KOPT-K1 (cell line): ENCODE data around the gene IL21.
"Not testable (repeated sequence)": the region's sequence is repeated elsewhere in the genome, so short reads cannot be mapped to it uniquely, and the experiment has no call there.

Source experiments
- H3K27ac ChIP-seq: fragments of 200-600 bp; sonication (generic); 2 replicates; pipeline ENCODE4 v1.5.1; 2016; ENCODE audit warnings: antibody characterized with exemption, mild to moderate bottlenecking, low read depth, low read length; ENCODE audit not compliant: poor library complexity, severe bottlenecking
- H3K36me3 ChIP-seq: fragments of 200-600 bp; sonication (generic); 2 replicates; pipeline ENCODE4 v1.5.1; 2017; ENCODE audit warnings: antibody characterized with exemption, mild to moderate bottlenecking, low read length, moderate library complexity; ENCODE audit not compliant: insufficient read depth
- H3K9me3 ChIP-seq: fragments of 200-600 bp; sonication (generic); 2 replicates; pipeline ENCODE4 v1.5.1; 2017; ENCODE audit warnings: antibody characterized with exemption, low read length, mild to moderate bottlenecking; ENCODE audit not compliant: insufficient read depth, poor library complexity, severe bottlenecking

Gene IL21

DNA sequence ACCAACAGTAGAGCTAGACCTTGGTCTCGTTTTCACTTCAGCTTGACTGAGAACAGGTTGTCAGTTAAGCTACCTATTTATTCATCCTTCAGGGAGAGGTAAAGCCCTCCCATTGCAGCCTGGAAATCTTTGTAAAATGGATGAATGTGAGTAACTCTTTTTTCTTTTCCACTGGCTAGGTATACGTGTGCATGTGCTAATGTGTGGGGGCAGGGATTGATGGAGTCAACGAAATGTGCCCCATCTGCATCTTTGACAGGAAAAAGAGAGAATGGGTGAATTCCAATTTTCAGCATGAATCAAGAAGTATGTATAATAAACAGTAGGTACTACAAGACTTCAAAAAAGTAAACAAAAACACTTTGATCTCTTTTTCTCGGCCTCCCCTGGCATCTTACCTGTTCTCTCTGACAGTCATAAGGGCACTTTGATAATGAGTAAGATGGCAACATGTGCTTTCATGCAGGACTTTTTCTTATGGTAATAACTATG lies at the start of gene IL21:
Gene IL21 (minus strand): TSS at position 51 of the 492 bp plus-strand sequence. CDS start 55 bp downstream, outside the sequence.
- Histone ChIP-seq H3K36me3 (no peaks in the 10 kb centered on the region), H3K27ac (no peak within 1 kb of the TSS), H3K9me3 (no peaks in the 10 kb centered on the region)

DNA sequence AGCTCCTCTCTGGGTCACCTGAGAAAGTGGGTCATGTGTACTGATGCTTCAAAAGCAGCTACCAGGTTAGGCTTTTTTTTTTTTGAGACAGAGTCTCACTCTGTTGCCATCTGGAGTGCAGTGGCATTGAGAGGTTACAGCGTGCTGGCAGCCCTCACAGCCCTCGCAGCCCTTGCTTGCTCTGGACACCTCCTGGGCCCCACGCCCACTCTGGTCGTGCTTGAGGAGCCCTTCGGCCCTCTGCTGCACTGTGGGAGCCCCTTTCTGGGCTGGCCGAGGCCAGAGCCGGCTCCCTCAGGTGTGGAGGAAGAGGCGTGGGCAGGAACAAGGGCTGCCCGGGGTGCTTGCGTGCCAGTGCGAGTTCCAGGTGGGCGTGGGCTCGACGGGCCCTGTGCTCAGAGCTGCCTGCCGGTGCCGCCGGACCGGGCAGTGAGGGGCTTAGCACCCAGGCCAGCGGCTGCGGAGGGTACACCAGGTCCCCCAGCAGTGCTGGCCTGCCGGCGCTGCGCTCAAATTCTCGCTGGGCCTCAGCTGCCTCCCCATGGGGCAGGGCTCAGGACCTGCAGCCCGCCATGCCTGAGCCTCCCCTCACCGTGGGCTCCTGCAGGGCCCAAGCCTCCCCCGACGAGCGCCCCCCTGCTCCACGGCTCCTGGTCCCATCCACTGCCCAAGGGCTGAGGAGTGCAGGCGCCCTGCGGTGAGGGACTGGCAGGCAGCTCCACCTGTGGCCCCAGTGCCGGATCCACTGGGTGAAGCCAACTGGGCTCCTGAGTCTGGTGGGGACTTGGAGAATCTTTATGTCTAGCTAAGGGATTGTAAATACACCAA lies 49.3 kb upstream of the IL21 start:
- Histone ChIP-seq H3K27ac (no peak overlapping the region), H3K9me3 (no peaks in the 10 kb centered on the region)

DNA sequence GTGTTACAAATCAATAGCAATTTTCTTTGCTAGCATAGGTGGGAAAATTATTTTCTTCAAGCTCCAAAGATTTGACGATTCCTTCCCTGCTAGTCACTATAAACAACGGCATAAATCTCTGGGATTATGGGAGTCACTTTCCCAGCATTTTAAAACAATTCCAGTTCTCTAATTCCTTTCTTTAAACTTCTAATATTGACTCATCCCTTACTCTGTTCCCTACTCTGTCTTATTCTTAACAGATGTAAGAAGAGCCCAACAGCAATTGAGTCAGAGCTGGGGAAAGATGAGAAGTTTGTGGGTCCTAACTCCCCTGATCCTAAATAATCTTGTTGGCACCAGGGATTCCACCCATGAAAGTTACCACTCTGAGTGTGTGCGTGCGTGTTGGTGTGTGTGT lies 47.4 kb upstream of the IL21 start:
- Histone ChIP-seq H3K9me3 (no peaks in the 10 kb centered on the region), H3K27ac (no peak overlapping the region), H3K36me3 (no peaks in the 10 kb centered on the region)

More for the DNA sequence above, 49.3 kb upstream of the IL21 start:
- H3K36me3 ChIP-seq: no peaks in the 10 kb centered on the region

DNA sequence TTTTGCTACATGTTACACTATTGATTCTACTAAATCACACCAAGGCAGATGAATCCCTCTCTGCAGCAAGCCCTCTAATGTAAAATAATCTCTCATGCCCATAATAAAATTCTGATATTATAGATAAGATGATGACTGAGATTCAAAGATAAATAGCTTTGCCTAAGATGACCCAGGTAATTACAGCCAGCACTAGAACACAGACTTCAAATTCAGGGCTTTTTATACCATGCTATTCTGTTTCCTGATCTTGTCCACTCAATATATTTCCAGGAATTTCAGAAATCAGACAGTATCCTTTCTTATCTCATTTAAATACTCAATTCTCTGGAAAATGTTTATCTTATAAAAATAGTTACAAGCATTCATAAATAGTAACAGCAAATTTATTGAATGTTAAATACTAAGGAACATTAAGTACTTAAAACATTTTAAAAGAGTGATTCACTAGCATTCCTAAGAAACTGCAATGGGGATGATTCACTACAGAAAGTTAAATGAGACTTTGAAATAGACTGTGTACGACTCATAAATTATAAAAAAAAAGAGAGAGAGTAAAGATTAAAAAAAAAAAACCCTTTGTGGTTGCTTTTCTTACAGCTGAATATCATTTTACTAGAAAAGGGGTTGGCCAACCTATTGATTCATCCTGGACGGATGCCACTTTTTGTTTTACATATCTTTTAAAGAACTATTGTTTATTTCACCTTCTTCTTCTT lies 45.8 kb upstream of the IL21 start:
- H3K9me3 ChIP-seq: no peaks in the 10 kb centered on the region
- no peaks in the 10 kb centered on the region for H3K36me3 ChIP-seq
- H3K27ac ChIP-seq: no peak overlapping the region

DNA sequence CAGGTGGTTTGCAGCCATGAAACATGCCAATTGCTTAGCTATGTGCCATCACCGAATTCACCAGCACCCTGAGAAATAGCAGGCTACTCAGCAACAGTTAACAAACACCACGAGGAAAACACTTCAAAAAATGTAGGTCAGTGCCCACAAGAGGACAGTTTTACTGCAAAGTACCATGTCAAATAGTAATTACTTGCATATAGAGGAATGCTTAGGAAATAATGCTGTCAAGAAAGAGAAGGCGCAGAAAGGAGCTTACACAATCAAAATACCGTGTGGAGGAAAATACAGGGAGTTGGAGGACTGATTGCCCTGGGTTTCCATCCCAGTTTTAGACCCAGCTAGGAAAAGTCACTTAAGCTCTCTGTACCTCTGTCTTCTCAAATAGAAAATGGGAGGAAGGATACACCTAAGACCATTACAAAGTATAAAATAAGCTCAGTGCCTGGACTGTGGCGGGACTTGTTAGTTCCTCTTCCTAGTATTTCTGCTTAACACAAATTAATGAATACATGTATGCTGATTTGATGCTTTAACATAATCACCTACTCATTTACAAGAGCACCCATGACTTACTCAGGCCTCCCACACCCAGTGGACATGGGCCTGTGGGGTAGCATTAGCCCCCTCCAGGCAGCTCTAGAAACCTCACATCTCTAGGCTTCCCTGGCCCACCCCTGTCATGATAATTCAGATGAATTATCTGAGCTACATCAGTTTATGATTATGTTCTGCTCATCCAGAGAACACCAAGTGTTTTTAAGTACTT lies 44.5 kb upstream of the IL21 start:
- H3K9me3 ChIP-seq: no peaks in the 10 kb centered on the region
- no peaks in the 10 kb centered on the region for H3K36me3 ChIP-seq
- no peak overlapping the region for H3K27ac ChIP-seq

DNA sequence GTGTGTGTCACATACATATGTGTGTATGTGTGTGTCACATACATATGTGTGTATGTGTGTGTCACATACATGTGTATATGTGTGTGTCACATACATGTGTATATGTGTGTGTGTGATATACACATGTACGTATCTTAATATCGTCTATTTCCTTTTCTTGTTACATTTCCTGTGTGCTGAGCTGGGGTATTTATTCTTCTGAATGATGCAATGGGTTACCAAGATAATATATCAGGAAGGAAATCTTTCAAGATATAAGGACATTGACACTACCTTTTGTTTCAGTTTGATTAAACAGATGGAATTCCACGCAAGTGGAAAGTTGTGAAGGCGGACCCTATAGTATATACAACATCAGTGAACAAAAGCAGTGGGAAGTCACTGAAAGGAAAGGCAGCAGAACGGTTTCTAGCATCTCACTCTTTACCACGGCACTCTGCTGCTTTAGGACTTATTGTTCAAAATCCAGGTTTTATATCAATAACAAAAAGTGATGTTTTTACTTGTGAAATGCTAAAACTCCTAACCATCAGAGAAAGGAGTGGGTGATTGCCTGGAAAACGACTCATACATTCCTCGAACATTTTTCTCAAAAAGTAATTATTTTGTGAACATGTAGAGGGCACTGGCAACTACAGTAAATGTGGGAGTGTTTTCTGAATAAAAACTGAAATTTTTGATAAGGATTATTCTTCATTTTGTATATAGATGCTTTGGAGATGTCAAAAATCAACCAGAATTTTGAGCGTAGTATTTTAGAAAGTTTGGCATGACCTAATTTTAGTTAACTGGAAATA lies 43.1 kb upstream of the IL21 start:
- H3K9me3 ChIP-seq: no peaks in the 10 kb centered on the region
- H3K36me3 ChIP-seq: no peaks in the 10 kb centered on the region
- no peak overlapping the region for H3K27ac ChIP-seq

DNA sequence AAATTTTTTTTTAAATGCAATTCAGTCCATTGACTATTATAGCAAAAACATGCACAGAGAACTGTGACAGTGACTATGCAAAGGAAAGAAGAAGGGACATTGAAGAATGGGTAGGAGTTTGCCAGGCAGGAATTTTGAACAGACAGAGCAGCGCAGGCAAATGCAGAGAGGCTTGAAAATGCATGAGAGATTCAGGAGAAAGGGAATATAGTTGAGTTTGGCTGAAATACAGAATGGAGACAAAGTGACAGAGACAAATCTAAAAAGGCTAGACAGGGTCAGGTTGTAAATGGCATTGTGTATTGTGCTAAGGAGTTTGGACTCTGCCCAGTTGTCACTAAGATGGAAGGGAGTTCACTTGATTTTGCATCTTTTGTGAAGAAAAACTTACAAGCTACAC lies 42.4 kb upstream of the IL21 start:
- Histone ChIP-seq H3K36me3 (no peaks in the 10 kb centered on the region), H3K27ac (no peak overlapping the region), H3K9me3 (no peaks in the 10 kb centered on the region)

DNA sequence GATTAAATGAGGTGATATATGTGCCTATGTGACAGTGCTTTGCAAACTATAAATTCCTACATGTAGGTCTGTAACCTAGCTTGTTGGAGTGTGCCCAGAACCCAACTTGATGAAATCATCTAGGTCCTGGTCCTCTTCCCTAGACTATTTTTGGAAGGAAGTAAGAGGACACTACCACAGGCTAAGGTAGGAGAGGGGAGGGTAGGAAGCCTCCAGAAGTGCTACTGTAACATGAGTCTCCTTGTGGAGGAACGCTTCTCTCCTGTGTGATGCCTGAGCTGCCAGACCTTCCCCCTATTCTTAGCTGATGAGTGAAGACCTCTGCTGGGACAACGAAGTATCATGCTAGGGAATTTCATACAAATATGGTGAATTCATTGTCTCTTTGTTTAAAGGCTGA lies 41.8 kb upstream of the IL21 start:
- no peaks in the 10 kb centered on the region for H3K36me3 ChIP-seq
- H3K9me3 ChIP-seq: no peaks in the 10 kb centered on the region

DNA sequence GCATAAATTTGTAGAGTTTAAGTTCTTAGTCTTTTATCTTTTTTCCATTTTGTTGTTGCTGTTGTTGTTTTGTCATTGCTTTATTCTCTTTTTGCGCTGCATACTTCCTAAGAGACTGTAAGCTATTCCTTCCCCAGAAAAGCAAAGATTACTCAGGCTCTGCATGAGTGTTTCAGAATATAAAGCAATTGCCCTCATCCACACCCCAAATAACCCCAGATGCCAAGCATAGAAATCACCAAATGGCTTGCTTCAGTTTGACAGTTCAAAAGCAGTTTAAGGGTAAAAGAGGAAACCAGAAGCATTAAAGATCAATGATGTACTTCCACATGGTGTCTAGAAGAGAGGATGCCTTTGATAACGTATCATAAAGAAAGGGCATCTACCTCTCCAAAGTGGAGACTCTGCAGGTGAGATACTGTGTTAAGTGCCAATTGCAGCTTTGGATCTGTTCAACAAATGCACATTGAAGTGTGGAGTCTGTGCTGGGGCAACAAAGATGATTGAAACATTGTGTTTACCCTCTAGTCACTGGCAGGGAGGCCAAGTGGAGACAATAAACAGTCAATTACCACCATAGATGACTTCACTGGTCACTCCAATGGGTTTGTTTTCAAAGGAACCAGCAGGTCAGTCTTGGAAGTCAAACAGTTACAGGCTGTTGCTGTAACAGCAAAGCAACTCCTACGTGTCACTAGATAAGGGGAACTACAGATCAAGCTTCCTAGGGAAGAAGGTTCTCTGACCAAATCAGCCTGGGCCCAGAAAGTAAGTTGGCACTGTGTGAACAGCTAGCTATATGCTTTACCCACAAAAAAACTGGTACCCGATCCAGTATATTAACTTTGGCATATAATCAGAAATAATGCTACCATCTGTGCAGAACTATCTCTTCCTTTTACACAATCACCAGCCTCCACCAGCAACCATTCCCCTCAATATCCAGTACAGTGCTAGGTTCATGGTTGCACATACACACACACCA lies 40.6 kb upstream of the IL21 start:
- Histone ChIP-seq H3K36me3 (no peaks in the 10 kb centered on the region), H3K27ac (no peak overlapping the region), H3K9me3 (peaks cover 5% of the 10 kb centered on the region)

More for the DNA sequence above, 41.8 kb upstream of the IL21 start:
- H3K27ac ChIP-seq: no peak overlapping the region

DNA sequence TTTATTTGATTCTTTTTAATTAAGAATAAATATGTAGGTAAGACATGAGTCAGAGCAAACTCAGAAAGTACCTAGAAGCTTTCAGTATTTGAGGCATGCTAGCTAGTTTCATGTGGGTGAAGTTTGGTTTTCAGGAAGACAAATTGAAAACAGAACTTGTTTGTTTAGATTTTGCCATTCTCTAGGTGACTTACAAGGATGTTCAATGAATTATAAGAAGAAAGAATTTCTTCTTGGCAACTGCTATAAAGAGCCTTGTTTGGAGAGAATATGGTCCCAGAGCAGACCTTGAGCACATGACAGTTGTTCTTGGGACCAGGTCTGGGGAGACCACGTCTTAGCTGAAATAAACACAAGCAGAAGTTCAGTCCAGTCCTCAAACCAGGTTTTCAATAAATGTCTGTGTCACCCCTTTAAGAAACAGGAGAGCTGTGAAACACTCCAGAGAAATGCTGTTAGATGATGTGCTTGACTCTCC lies 38.0 kb upstream of the IL21 start:
- peaks cover 5% of the 10 kb centered on the region for H3K9me3 ChIP-seq
- H3K36me3 ChIP-seq: no peaks in the 10 kb centered on the region
- H3K27ac ChIP-seq: no peak overlapping the region

DNA sequence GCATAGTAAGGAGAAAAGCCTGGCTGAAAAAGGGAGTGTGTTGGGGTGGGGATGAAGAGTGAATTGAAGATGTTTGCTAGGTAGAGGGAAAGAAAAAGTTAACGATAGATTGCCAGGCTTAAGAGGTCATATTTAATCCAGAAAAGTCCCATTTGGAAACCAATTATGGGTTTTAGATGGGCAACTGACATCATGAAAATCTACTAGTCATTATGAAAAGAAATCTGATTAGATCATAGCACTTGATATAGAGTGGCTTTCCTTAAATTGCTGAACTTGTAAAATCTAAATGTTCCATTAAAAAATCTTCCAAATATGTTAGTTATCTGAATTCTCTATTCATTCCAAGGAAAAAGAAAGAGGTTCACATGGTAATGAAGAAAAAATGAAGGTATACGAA lies 37.5 kb upstream of the IL21 start:
- Histone ChIP-seq H3K9me3 (peaks cover 5% of the 10 kb centered on the region), H3K27ac (no peak overlapping the region), H3K36me3 (no peaks in the 10 kb centered on the region)

DNA sequence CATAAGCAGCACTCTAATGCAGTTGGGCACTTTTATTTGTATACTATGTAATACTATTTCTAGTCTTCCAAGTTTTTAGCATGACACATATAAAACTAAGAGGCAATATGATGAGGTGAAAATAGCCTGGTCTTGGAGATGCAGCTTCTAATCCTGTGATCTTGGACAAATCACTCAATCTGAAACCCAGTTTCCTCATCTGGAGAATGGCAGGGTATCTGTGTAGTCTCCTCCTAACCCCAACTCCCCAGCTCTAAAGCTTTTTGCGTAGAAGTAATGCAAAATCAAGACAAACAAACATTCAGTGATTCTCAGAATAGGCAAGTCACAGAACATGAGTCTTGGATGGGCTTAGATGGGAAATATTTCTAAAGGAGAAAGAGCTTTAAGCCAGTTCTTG lies 36.7 kb upstream of the IL21 start:
- peaks cover 5% of the 10 kb centered on the region for H3K9me3 ChIP-seq
- no peak overlapping the region for H3K27ac ChIP-seq
- H3K36me3 ChIP-seq: no peaks in the 10 kb centered on the region

DNA sequence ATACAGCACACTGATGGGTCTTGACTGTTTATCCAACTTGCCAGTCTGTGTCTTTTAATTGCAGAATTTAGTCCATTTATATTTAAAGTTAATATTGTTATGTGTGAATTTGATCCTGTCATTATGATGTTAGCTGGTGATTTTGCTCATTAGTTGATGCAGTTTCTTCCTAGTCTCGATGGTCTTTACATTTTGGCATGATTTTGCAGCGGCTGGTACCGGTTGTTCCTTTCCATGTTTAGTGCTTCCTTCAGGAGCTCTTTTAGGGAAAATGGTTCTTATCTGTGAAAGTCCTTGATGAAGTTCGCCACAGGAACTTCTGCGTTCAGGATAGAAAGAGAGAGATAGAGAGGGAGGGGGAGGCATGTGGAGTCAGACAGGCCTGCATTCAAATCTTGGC lies 35.7 kb upstream of the IL21 start:
- not testable (repeated sequence) for H3K36me3 ChIP-seq, H3K27ac ChIP-seq, H3K9me3 ChIP-seq
